C4-2B (cell line): ENCODE measurements around the gene GALNT3.

Experiments
- ZFX ChIP-seq: fragments of 450-650 bp; IDR thresholded peaks from 2 replicates; pipeline ENCODE4 v1.6.1; 2017
- TF ChIP-seq, protein P1 (sequence below): fragments of 450-650 bp; conservative IDR thresholded peaks from 2 replicates; pipeline ENCODE4 v1.5.1; 2017; ENCODE audit warnings: mild to moderate bottlenecking

DNA sequence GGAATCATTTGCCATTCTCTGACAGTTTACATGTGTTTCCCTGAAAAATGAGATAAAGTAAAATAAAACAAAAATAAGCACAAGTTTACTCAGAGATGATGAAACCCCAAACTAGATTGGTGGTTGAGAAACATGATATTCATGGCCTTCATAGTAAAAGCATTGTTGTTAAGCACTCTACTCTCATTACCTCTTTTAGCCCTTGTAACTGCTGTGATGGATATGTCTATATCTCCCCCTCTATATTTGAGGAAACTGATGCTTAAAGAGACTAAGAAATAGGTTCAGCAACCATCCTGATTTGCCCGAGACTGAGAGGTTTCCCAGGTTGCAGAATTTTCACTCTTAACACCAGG lies 33.9 kb upstream of the GALNT3 start:
- TF ChIP-seq, protein P1, sequence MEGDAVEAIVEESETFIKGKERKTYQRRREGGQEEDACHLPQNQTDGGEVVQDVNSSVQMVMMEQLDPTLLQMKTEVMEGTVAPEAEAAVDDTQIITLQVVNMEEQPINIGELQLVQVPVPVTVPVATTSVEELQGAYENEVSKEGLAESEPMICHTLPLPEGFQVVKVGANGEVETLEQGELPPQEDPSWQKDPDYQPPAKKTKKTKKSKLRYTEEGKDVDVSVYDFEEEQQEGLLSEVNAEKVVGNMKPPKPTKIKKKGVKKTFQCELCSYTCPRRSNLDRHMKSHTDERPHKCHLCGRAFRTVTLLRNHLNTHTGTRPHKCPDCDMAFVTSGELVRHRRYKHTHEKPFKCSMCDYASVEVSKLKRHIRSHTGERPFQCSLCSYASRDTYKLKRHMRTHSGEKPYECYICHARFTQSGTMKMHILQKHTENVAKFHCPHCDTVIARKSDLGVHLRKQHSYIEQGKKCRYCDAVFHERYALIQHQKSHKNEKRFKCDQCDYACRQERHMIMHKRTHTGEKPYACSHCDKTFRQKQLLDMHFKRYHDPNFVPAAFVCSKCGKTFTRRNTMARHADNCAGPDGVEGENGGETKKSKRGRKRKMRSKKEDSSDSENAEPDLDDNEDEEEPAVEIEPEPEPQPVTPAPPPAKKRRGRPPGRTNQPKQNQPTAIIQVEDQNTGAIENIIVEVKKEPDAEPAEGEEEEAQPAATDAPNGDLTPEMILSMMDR, result no peak
- TF ChIP-seq ZFX, result no peak
